Measurements from ENCODE around the gene SOX9. TPM values are rescaled to one million over a fixed set of nuclear protein-coding genes. Genes with fewer than 3 reads are reported as not detected.

The SOX9 gene
- total and polyA plus RNA-seq, 2 of the 8 experiments (the other 6 are each of a cell fraction or from before 2014, with no cell fraction given): 1.9 to 4.9 TPM

DNA sequence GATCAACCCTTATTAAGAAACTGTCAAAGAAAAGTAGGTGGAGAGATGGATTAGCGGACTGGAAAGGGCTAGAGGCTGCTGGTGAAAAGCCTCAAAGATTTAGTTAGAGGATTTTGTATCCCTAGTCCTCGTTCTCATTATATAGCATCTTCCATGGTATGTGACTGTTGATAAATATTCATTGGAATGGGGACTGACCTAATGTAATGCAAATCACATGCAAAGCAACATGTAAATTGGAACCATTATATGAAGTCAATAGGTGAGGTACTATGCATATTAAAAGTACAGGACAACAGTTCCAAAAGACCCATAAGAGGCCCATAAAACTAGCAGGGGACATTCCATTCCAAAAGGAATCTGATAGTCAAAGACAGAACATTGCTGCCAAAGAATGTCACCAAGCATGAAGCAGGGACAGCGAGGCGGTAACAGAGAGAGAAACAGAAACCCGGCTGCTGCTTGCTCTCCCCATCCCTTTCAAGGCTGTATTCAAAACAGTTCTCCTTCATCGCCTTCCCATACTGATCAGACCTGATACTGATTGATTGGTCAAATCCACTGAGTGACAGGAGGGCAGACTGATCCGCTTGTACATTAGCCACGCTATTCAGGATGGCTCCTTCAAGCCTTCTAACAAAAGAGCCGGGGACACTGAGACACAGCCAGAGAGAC is 44.5 kb downstream of the SOX9 start (continued):
- TF ChIP-seq, protein P1, sequence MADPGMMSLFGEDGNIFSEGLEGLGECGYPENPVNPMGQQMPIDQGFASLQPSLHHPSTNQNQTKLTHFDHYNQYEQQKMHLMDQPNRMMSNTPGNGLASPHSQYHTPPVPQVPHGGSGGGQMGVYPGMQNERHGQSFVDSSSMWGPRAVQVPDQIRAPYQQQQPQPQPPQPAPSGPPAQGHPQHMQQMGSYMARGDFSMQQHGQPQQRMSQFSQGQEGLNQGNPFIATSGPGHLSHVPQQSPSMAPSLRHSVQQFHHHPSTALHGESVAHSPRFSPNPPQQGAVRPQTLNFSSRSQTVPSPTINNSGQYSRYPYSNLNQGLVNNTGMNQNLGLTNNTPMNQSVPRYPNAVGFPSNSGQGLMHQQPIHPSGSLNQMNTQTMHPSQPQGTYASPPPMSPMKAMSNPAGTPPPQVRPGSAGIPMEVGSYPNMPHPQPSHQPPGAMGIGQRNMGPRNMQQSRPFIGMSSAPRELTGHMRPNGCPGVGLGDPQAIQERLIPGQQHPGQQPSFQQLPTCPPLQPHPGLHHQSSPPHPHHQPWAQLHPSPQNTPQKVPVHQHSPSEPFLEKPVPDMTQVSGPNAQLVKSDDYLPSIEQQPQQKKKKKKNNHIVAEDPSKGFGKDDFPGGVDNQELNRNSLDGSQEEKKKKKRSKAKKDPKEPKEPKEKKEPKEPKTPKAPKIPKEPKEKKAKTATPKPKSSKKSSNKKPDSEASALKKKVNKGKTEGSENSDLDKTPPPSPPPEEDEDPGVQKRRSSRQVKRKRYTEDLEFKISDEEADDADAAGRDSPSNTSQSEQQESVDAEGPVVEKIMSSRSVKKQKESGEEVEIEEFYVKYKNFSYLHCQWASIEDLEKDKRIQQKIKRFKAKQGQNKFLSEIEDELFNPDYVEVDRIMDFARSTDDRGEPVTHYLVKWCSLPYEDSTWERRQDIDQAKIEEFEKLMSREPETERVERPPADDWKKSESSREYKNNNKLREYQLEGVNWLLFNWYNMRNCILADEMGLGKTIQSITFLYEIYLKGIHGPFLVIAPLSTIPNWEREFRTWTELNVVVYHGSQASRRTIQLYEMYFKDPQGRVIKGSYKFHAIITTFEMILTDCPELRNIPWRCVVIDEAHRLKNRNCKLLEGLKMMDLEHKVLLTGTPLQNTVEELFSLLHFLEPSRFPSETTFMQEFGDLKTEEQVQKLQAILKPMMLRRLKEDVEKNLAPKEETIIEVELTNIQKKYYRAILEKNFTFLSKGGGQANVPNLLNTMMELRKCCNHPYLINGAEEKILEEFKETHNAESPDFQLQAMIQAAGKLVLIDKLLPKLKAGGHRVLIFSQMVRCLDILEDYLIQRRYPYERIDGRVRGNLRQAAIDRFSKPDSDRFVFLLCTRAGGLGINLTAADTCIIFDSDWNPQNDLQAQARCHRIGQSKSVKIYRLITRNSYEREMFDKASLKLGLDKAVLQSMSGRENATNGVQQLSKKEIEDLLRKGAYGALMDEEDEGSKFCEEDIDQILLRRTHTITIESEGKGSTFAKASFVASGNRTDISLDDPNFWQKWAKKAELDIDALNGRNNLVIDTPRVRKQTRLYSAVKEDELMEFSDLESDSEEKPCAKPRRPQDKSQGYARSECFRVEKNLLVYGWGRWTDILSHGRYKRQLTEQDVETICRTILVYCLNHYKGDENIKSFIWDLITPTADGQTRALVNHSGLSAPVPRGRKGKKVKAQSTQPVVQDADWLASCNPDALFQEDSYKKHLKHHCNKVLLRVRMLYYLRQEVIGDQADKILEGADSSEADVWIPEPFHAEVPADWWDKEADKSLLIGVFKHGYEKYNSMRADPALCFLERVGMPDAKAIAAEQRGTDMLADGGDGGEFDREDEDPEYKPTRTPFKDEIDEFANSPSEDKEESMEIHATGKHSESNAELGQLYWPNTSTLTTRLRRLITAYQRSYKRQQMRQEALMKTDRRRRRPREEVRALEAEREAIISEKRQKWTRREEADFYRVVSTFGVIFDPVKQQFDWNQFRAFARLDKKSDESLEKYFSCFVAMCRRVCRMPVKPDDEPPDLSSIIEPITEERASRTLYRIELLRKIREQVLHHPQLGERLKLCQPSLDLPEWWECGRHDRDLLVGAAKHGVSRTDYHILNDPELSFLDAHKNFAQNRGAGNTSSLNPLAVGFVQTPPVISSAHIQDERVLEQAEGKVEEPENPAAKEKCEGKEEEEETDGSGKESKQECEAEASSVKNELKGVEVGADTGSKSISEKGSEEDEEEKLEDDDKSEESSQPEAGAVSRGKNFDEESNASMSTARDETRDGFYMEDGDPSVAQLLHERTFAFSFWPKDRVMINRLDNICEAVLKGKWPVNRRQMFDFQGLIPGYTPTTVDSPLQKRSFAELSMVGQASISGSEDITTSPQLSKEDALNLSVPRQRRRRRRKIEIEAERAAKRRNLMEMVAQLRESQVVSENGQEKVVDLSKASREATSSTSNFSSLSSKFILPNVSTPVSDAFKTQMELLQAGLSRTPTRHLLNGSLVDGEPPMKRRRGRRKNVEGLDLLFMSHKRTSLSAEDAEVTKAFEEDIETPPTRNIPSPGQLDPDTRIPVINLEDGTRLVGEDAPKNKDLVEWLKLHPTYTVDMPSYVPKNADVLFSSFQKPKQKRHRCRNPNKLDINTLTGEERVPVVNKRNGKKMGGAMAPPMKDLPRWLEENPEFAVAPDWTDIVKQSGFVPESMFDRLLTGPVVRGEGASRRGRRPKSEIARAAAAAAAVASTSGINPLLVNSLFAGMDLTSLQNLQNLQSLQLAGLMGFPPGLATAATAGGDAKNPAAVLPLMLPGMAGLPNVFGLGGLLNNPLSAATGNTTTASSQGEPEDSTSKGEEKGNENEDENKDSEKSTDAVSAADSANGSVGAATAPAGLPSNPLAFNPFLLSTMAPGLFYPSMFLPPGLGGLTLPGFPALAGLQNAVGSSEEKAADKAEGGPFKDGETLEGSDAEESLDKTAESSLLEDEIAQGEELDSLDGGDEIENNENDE (IDR thresholded peaks at IDR 0.05; ENCODE audit: insufficient replicate concordance, low read length): peak; percentile 58
- TF ChIP-seq TAF7 (optimal IDR thresholded peaks at IDR 0.05; ENCODE audit: borderline replicate concordance, low read depth, low read length) (peak; percentile 56), MAFK (IDR thresholded peaks at IDR 0.05; ENCODE audit: low read depth, low read length) (no peak), TEAD4 (IDR thresholded peaks at IDR 0.05; ENCODE audit: low read depth, low read length) (peak; percentile 45; the same call in 1 of the 2 replicates), CTBP2 (IDR thresholded peaks at IDR 0.05; ENCODE audit: borderline replicate concordance, insufficient read depth, insufficient read length, low read length) (no peak), TAF1 (IDR thresholded peaks at IDR 0.05; ENCODE audit: low read depth, low read length) (no peak), SP4 (IDR thresholded peaks at IDR 0.05; ENCODE audit: low read length) (no peak), SP1 (IDR thresholded peaks at IDR 0.05; ENCODE audit: low read depth, low read length) (peak; percentile 61)
